PC-3 (cell line): ENCODE results near the gene WDR27. TPM values are rescaled to one million over a fixed set of nuclear protein-coding genes. Genes with fewer than 3 reads are reported as not detected.

Experiments used
- ATAC-seq: fragments of 200-7000 bp; cut with Tn5 transposase; 2 replicates; pipeline ENCODE4 v1.9.1; 2020; ENCODE audit warnings: mild to moderate bottlenecking, moderate library complexity
- BruUV-seq: library from RNA; stranded (reverse); fragments of 400-500 nt; replicated peaks from 2 replicates; lab custom pipeline; 2021; lab: Mats Ljungman, UMichigan
- CTCF ChIA-PET: fragments of 300-600 bp; sonication (Branson Sonifier 250); formaldehyde crosslinking; loops from one replicate; lab custom pipeline; 2022; ENCODE audit warnings: antibody characterized with exemption; lab: Charles Lee
- POLR2A ChIA-PET: fragments of 300-600 bp; sonication (Branson Sonifier 250); formaldehyde crosslinking; loops from one replicate; lab custom pipeline; 2022; ENCODE audit warnings: antibody characterized with exemption; ENCODE audit not compliant: unreplicated experiment; lab: Charles Lee
- DNase-seq: peaks from one replicate; pipeline ENCODE4 v3.0.0-alpha.2; 2015
- H2AFZ ChIP-seq: fragments of 300-600 bp; sonication (generic); 2 replicates; pipeline ENCODE4 v1.6.0; 2016; ENCODE audit warnings: antibody characterized with exemption, low read length
- H3F3A ChIP-seq: fragments of 300-600 bp; sonication (generic); one replicate; pipeline ENCODE4 v1.6.0; 2017; ENCODE audit warnings: antibody characterized with exemption, low read length, control low read depth, mild to moderate bottlenecking; ENCODE audit not compliant: unreplicated experiment
- H3K27ac ChIP-seq: fragments of 300-600 bp; sonication (generic); 2 replicates; pipeline ENCODE4 v1.5.1; 2016; ENCODE audit warnings: mild to moderate bottlenecking, low read length
- H3K27me3 ChIP-seq: fragments of 300-600 bp; sonication (generic); 2 replicates; pipeline ENCODE4 v1.6.1; 2016; ENCODE audit warnings: low read length, mixed read lengths
- H3K36me3 ChIP-seq: fragments of 300-600 bp; sonication (generic); 2 replicates; pipeline ENCODE4 v1.6.1; 2016; ENCODE audit warnings: low read depth, mixed run types, low read length, mixed read lengths
- H3K4me1 ChIP-seq: fragments of 300-600 bp; sonication (generic); 2 replicates; pipeline ENCODE4 v1.5.1; 2016; ENCODE audit warnings: low read length; ENCODE audit not compliant: insufficient read depth
- H3K4me2 ChIP-seq: fragments of 300-600 bp; sonication (generic); 2 replicates; pipeline ENCODE4 v1.6.0; 2016; ENCODE audit warnings: low read length
- H3K4me3 ChIP-seq: fragments of 300-600 bp; sonication (generic); 2 replicates; pipeline ENCODE4 v1.5.1; 2016; ENCODE audit warnings: mild to moderate bottlenecking, low read length, mixed read lengths
- H3K79me2 ChIP-seq: fragments of 300-600 bp; sonication (generic); 2 replicates; pipeline ENCODE4 v1.6.1; 2017; ENCODE audit warnings: low read length, mixed read lengths
- H3K9ac ChIP-seq: fragments of 300-600 bp; sonication (generic); 2 replicates; pipeline ENCODE4 v1.6.0; 2016; ENCODE audit warnings: mild to moderate bottlenecking, low read length
- H3K9me2 ChIP-seq: fragments of 300-600 bp; sonication (generic); replicated peaks from 2 replicates; pipeline ENCODE4 v1.6.1; 2016; ENCODE audit warnings: mixed run types, low read length, mixed read lengths
- H3K9me3 ChIP-seq: fragments of 300-600 bp; sonication (generic); 2 replicates; pipeline ENCODE4 v1.6.1; 2016; ENCODE audit warnings: low read length, mixed read lengths
- H4K20me1 ChIP-seq: fragments of 300-600 bp; sonication (generic); 2 replicates; pipeline ENCODE4 v1.6.1; 2016; ENCODE audit warnings: low read length, mixed read lengths
- EZH2 ChIP-seq: fragments of 300-600 bp; sonication (generic); IDR thresholded peaks from one replicate; pipeline ENCODE4 v1.6.1; 2017; ENCODE audit warnings: antibody characterized with exemption, mild to moderate bottlenecking, low read length; ENCODE audit not compliant: unreplicated experiment
- EZH2phosphoT487 ChIP-seq: fragments of 300-600 bp; sonication (generic); IDR thresholded peaks from 2 replicates; pipeline ENCODE4 v1.6.1; 2018; ENCODE audit warnings: mild to moderate bottlenecking, antibody characterized with exemption, low read length, borderline replicate concordance
- intact Hi-C: fragments of 100-400 bp; cut with micrococcal nuclease; formaldehyde crosslinking; loops from 2 replicates; pipeline ENCODE4 v1.9.0; 2023
- total RNA-seq: library from RNA; depleted of rRNA; stranded (reverse); fragments of >200 nt; gene quantifications from 2 replicates; pipeline ENCODE4 v1.2.3, GENCODE V29; 2014
- TF ChIP-seq, protein P1 (sequence below): fragments of 300-600 bp; sonication (generic); conservative IDR thresholded peaks from 2 replicates; pipeline ENCODE4 v1.5.1; 2017; ENCODE audit warnings: antibody characterized with exemption, low read depth, mild to moderate bottlenecking, low read length

WDR27 gene
- total RNA-seq, 1 experiment from 2014 or later, result 20.0 TPM

GRCh38 chr6:169450097-169450496 is 251.7 kb downstream of the WDR27 start:
- intact Hi-C loops, result no loop called here
- Histone ChIP-seq H3F3A (no peaks in the 10 kb centered on the region), H3K4me2 (no peak overlapping the region), H3K4me3 (no peak overlapping the region), H3K27me3 (peaks cover 22% of the 10 kb centered on the region; the same call in 1 of the 2 replicates), H3K9me3 (no peaks in the 10 kb centered on the region), H3K4me1 (no peaks in the 10 kb centered on the region), H2AFZ (no peak overlapping the region), H3K9ac (no peak overlapping the region), H4K20me1 (no peaks in the 10 kb centered on the region), H3K9me2 (no peaks in the 10 kb centered on the region), H3K36me3 (no peaks in the 10 kb centered on the region), H3K79me2 (no peaks in the 10 kb centered on the region), H3K27ac (no peak overlapping the region)
- CTCF ChIA-PET, result no interaction called here
- POLR2A ChIA-PET, result no interaction called here
- BruUV-seq, result no TSS peak
- TF ChIP-seq, protein P1, sequence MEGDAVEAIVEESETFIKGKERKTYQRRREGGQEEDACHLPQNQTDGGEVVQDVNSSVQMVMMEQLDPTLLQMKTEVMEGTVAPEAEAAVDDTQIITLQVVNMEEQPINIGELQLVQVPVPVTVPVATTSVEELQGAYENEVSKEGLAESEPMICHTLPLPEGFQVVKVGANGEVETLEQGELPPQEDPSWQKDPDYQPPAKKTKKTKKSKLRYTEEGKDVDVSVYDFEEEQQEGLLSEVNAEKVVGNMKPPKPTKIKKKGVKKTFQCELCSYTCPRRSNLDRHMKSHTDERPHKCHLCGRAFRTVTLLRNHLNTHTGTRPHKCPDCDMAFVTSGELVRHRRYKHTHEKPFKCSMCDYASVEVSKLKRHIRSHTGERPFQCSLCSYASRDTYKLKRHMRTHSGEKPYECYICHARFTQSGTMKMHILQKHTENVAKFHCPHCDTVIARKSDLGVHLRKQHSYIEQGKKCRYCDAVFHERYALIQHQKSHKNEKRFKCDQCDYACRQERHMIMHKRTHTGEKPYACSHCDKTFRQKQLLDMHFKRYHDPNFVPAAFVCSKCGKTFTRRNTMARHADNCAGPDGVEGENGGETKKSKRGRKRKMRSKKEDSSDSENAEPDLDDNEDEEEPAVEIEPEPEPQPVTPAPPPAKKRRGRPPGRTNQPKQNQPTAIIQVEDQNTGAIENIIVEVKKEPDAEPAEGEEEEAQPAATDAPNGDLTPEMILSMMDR, result no peak
- TF ChIP-seq EZH2phosphoT487, result no peak
- TF ChIP-seq EZH2, result no peak
- DNase-seq, result no peak
- ATAC-seq, result no peak

DNA sequence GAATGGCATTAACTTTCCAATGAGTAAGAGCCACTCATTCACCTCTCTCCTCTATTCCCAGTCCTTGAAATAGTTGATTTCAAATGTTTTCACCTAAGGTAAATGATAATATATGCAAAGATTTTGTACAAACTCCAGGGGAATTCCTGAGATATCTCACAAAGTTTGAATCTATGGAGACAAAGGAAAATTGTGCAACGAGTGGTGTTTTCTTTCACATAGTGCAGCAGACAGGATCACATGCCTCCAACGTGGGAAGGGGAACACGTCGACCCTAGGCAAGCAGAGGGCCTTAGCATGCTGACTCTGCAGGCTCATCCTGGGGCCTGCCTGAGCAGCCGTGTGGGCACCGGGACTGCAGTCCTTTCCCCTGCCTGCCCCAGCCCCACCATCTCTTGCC is 252.6 kb downstream of the WDR27 start:
- Histone ChIP-seq H3K79me2 (no peaks in the 10 kb centered on the region), H3K27ac (no peak overlapping the region), H4K20me1 (no peaks in the 10 kb centered on the region), H3F3A (no peaks in the 10 kb centered on the region), H3K9me3 (no peaks in the 10 kb centered on the region), H3K4me2 (no peak overlapping the region), H3K9me2 (no peaks in the 10 kb centered on the region), H3K36me3 (no peaks in the 10 kb centered on the region), H3K4me3 (no peak overlapping the region), H3K27me3 (peaks cover 22% of the 10 kb centered on the region; the same call in 1 of the 2 replicates), H3K9ac (no peak overlapping the region), H2AFZ (no peak overlapping the region), H3K4me1 (no peaks in the 10 kb centered on the region)
- BruUV-seq, result no TSS peak
- ATAC-seq, result no peak
- TF ChIP-seq EZH2phosphoT487 (no peak), EZH2 (no peak)
- TF ChIP-seq, protein P1, result no peak
- ChIA-PET POLR2A (no interaction called here), CTCF (no interaction called here)
- intact Hi-C loops, result no loop called here
- DNase-seq, result no peak

- TF ChIP-seq, protein P1, result no peak
- TF ChIP-seq EZH2, result no peak
- no peak for TF ChIP-seq EZH2phosphoT487
- no peaks in the 10 kb centered on the region for H3K79me2 ChIP-seq
- POLR2A ChIA-PET, result no interaction called here
- DNase-seq, result no peak
- no peaks in the 10 kb centered on the region for H3F3A ChIP-seq
- no peaks in the 10 kb centered on the region for H3K36me3 ChIP-seq
- CTCF ChIA-PET, result interaction anchor here (0.7 kb wide), 1 partner anchor 15 kb away, joined by 3 read pairs; no protein-coding TSS in a partner anchor
- ATAC-seq, result no peak
- H3K9me2 ChIP-seq, result no peaks in the 10 kb centered on the region
- no peak overlapping the region for H3K9ac ChIP-seq
- H3K4me1 ChIP-seq, result no peaks in the 10 kb centered on the region
- H3K9me3 ChIP-seq, result no peaks in the 10 kb centered on the region
- no peaks in the 10 kb centered on the region for H4K20me1 ChIP-seq
- BruUV-seq, result no TSS peak
- H3K27ac ChIP-seq, result no peak overlapping the region
- H3K4me3 ChIP-seq, result no peak overlapping the region
- intact Hi-C loops, result no loop called here
- no peak overlapping the region for H2AFZ ChIP-seq
- no peak overlapping the region for H3K4me2 ChIP-seq
- H3K27me3 ChIP-seq, result 0 out of 2 replicates have a peak, but pooled peaks cover 18% of the 10 kb centered on the region
Observed at GRCh38 chr6:169445661-169446581, 255.9 kb downstream of the WDR27 start.
